Liver (tissue), 3 donors: ENCODE results near the gene CSTPP1.

Source experiments
- CTCF ChIP-seq: fragments of 150-350 bp; IDR thresholded peaks from 2 replicates; pipeline ENCODE4 v1.5.1; 2017; ENCODE audit warnings: improper control_type of control experiment, low read depth, low read length; ENCODE audit not compliant: missing input control
- EGR1 ChIP-seq, 2 donors: IDR thresholded peaks; 2 replicates each; pipeline ENCODE4 v1.6.1; 2016 to 2018; ENCODE audit warnings: antibody characterized with exemption in 2 of 2, low read depth in 2 of 2
- ZBTB33 ChIP-seq: IDR thresholded peaks from 2 replicates; pipeline ENCODE4 v1.6.1; 2016; ENCODE audit warnings: antibody characterized with exemption
- donor health status: healthy.
- donor health status: healthy.

GRCh38 chr11:47002390-47002789 is 65.8 kb downstream of the CSTPP1 start:
- TF ChIP-seq ZBTB33 = no peak
- TF ChIP-seq EGR1 (IDR thresholded peaks at IDR 0.05; ENCODE audit: low read depth in 2 of 2) = no peak
- no peak for TF ChIP-seq CTCF
